ENCODE results near the gene PI4KB. TPM values are rescaled to one million over a fixed set of nuclear protein-coding genes. Genes with fewer than 3 reads are reported as not detected.

The PI4KB gene
- total and polyA plus RNA-seq, 9 of the 15 experiments (the other 6 are each of a cell fraction or from before 2014, with no cell fraction given) = 3.1 to 65.4 (median 45.1) TPM

DNA sequence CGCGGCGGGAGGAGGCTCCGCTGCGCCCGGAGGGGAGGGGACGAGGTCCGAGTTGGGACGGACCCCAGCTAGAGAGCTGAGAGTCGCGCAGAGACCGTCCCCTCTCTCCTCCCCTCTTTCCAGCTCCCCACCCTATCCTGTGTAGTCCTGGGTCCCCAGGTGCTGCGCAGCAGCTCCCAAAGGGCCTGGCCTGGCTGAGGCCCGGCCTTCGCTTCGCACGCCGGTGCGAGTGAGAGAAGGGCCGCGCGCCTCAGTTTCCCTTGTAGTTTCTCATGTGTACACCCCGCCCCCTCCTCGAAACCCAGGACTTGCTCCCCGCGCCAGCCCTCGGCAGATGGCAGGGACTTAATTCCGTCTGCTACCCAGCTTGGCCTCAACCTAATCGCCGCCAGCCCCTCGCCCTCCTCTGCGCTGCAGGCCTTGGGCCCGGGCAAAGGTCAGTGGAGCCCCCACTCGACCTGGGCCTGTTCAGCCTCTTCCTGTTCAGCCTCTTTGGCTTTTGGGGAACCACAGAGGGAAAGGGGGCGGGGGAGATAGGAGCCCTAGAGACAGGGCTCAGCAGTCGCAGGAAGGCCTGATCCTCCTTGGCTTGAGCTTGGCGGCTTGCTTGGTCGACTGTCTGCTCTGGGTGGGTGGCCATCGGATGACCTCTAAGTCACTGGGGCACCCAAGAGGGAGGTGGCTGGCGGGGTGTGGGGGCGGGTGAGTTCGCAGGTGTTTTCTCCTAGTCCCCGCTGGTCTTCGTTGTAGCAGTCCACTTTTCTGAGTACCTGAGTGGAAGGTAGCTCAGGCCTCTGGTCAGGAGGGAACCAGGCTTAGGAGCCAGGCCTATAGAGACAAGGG is 44.1 kb downstream of the PI4KB start (continued):
- TF ChIP-seq, protein P1, sequence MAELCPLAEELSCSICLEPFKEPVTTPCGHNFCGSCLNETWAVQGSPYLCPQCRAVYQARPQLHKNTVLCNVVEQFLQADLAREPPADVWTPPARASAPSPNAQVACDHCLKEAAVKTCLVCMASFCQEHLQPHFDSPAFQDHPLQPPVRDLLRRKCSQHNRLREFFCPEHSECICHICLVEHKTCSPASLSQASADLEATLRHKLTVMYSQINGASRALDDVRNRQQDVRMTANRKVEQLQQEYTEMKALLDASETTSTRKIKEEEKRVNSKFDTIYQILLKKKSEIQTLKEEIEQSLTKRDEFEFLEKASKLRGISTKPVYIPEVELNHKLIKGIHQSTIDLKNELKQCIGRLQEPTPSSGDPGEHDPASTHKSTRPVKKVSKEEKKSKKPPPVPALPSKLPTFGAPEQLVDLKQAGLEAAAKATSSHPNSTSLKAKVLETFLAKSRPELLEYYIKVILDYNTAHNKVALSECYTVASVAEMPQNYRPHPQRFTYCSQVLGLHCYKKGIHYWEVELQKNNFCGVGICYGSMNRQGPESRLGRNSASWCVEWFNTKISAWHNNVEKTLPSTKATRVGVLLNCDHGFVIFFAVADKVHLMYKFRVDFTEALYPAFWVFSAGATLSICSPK (IDR thresholded peaks at IDR 0.05; ENCODE audit: borderline replicate concordance) = no peak
- TF ChIP-seq SRSF9 (IDR thresholded peaks at IDR 0.05; ENCODE audit: borderline replicate concordance, low read depth, low read length) (no peak), KHSRP (IDR thresholded peaks at IDR 0.05) (no peak), NR2C2 (CRISPR knock-in tag; IDR thresholded peaks at IDR 0.05) (no peak; the same call in 1 of the 2 replicates), NR2C2 (tag; IDR thresholded peaks at IDR 0.05) (0 out of 2 replicates have a peak, but pooled peaks have one; percentile 4), ZBED1 (IDR thresholded peaks at IDR 0.05) (0 out of 2 replicates have a peak, but pooled peaks have one; percentile 1), PYGO2 (tag; IDR thresholded peaks at IDR 0.05) (no peak), RCOR1 (IDR thresholded peaks at IDR 0.05; ENCODE audit: borderline replicate concordance in 1 of 2, low read depth in 2 of 2, low read length in 2 of 2) (no peak), ZBTB7A (IDR thresholded peaks at IDR 0.05; ENCODE audit: borderline replicate concordance, control insufficient read depth, low read depth, low read length) (no peak), NRF1 (conservative IDR thresholded peaks at IDR 0.05 in 1 of 2, IDR thresholded peaks at IDR 0.05 in 1 of 2) (peak; percentile 50 to 68), ATF3 (IDR thresholded peaks at IDR 0.05) (no peak), ATF3 (CRISPR knock-in tag; conservative IDR thresholded peaks at IDR 0.05) (no peak), EZH2 (IDR thresholded peaks at IDR 0.05; ENCODE audit: borderline replicate concordance, low read depth, low read length) (no peak), ZNF282 (CRISPR knock-in tag; IDR thresholded peaks at IDR 0.05) (no peak), STAT5B (CRISPR knock-in tag; IDR thresholded peaks at IDR 0.05) (no peak)
- TF ChIP-seq, protein P2, sequence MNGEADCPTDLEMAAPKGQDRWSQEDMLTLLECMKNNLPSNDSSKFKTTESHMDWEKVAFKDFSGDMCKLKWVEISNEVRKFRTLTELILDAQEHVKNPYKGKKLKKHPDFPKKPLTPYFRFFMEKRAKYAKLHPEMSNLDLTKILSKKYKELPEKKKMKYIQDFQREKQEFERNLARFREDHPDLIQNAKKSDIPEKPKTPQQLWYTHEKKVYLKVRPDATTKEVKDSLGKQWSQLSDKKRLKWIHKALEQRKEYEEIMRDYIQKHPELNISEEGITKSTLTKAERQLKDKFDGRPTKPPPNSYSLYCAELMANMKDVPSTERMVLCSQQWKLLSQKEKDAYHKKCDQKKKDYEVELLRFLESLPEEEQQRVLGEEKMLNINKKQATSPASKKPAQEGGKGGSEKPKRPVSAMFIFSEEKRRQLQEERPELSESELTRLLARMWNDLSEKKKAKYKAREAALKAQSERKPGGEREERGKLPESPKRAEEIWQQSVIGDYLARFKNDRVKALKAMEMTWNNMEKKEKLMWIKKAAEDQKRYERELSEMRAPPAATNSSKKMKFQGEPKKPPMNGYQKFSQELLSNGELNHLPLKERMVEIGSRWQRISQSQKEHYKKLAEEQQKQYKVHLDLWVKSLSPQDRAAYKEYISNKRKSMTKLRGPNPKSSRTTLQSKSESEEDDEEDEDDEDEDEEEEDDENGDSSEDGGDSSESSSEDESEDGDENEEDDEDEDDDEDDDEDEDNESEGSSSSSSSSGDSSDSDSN (IDR thresholded peaks at IDR 0.05; ENCODE audit: borderline replicate concordance in 1 of 2, low read depth in 2 of 2, low read length in 2 of 2) = 0 out of 4 replicates have a peak, but pooled peaks of 1 of the 2 experiments have one; percentile 28
